Panc1 (cell line): Measurements from ENCODE around the gene FAHD1. TPM values are rescaled to one million over a fixed set of nuclear protein-coding genes. Genes with fewer than 3 reads are reported as not detected.
A peak's percentile ranks its signal among the peaks of the same experiment; 100 is the strongest.

Experiments used
- ATAC-seq: fragments of 200-7000 bp; cut with Tn5 transposase; 2 replicates; pipeline ENCODE4 v1.9.1; 2020; ENCODE audit warnings: mild to moderate bottlenecking, moderate library complexity
- BruUV-seq: library from RNA; stranded (reverse); fragments of 400-500 nt; replicated peaks from 2 replicates; lab custom pipeline; 2021; lab: Mats Ljungman, UMichigan
- CTCF ChIA-PET: fragments of 300-600 bp; sonication (Branson Sonifier 250); formaldehyde crosslinking; loops from one replicate; lab custom pipeline; 2022; ENCODE audit warnings: antibody characterized with exemption; lab: Charles Lee
- POLR2A ChIA-PET: fragments of 300-600 bp; sonication (Branson Sonifier 250); formaldehyde crosslinking; loops from one replicate; lab custom pipeline; 2022; ENCODE audit warnings: antibody characterized with exemption; lab: Charles Lee
- DNase-seq: peaks from one replicate; pipeline ENCODE4 v3.0.0-alpha.2; 2010; ENCODE audit warnings: low read depth, low spot score
- H3K27ac ChIP-seq: 2 replicates; pipeline ENCODE4 v1.5.1; 2011; ENCODE audit warnings: mild to moderate bottlenecking, low read length, inconsistent platforms
- H3K27me3 ChIP-seq: fragments of 200-500 bp; sonication (Bioruptor generic); 2 replicates; pipeline ENCODE4 v1.6.0; 2014; ENCODE audit warnings: low read length, inconsistent platforms; ENCODE audit not compliant: control insufficient read depth, insufficient read depth
- H3K36me3 ChIP-seq: fragments of 200-500 bp; sonication (Bioruptor generic); 2 replicates; pipeline ENCODE4 v1.5.1; 2014; ENCODE audit warnings: inconsistent platforms, mild to moderate bottlenecking, low read length, moderate library complexity; ENCODE audit not compliant: control insufficient read depth, insufficient read depth
- H3K4me1 ChIP-seq: 2 replicates; pipeline ENCODE4 v1.5.1; 2011; ENCODE audit warnings: inconsistent platforms, mild to moderate bottlenecking, low read length, moderate library complexity; ENCODE audit not compliant: control insufficient read depth, insufficient read depth
- H3K4me3 ChIP-seq, 2 experiments: 2 replicates each; pipeline ENCODE4 v1.5.1; 2011 to 2012; ENCODE audit warnings: low read depth in 2 of 2, low read length in 2 of 2, mild to moderate bottlenecking in 2 of 2, inconsistent platforms in 1 of 2, moderate library complexity in 1 of 2
- H3K9me3 ChIP-seq: fragments of 200-500 bp; sonication (Bioruptor generic); 2 replicates; pipeline ENCODE4 v1.5.1; 2014; ENCODE audit warnings: low read depth, mild to moderate bottlenecking, inconsistent platforms, low read length, moderate library complexity; ENCODE audit not compliant: control insufficient read depth, insufficient read depth
- CTCF ChIP-seq: fragments of 450-650 bp; IDR thresholded peaks from 2 replicates; pipeline ENCODE4 v1.5.1; 2017; ENCODE audit warnings: mild to moderate bottlenecking
- POLR2AphosphoS5 ChIP-seq: IDR thresholded peaks from 2 replicates; pipeline ENCODE4 v1.6.1; 2012; ENCODE audit warnings: mild to moderate bottlenecking, low read depth, low read length, moderate library complexity
- REST ChIP-seq, 2 experiments: IDR thresholded peaks; 2 replicates each; pipeline ENCODE4 v1.6.1; 2011 to 2012; ENCODE audit warnings: low read depth in 2 of 2, control low read depth in 1 of 2, low read length in 1 of 2, mild to moderate bottlenecking in 1 of 2, moderate library complexity in 1 of 2; ENCODE audit not compliant: insufficient read depth in 1 of 2
- SIN3A ChIP-seq: IDR thresholded peaks from 2 replicates; pipeline ENCODE4 v1.6.1; 2012; ENCODE audit warnings: low read depth, mild to moderate bottlenecking, low read length, moderate library complexity, borderline replicate concordance; ENCODE audit not compliant: insufficient read depth
- TCF7L2 ChIP-seq: IDR thresholded peaks from 2 replicates; pipeline ENCODE4 v1.6.1; 2011; ENCODE audit warnings: mild to moderate bottlenecking, low read depth, low read length, inconsistent platforms
- in situ Hi-C: cut with HindIII; loops from 2 replicates; pipeline ENCODE4 v1.10.0; 2016; ENCODE audit warnings: low sequenced_read_pairs, low pct_unique_long_range_greater_than_20kb
- intact Hi-C: fragments of 100-400 bp; cut with micrococcal nuclease; formaldehyde crosslinking; loops from one replicate; pipeline ENCODE4 v1.10.0; 2022; ENCODE audit not compliant: unreplicated experiment
- total RNA-seq: library from RNA; stranded (reverse); gene quantifications from one replicate; pipeline ENCODE4 v1.2.1, GENCODE V29; 2021; ENCODE audit not compliant: unreplicated experiment

Gene FAHD1
- total RNA-seq, 1 experiment from 2014 or later, result 34.6 TPM

DNA sequence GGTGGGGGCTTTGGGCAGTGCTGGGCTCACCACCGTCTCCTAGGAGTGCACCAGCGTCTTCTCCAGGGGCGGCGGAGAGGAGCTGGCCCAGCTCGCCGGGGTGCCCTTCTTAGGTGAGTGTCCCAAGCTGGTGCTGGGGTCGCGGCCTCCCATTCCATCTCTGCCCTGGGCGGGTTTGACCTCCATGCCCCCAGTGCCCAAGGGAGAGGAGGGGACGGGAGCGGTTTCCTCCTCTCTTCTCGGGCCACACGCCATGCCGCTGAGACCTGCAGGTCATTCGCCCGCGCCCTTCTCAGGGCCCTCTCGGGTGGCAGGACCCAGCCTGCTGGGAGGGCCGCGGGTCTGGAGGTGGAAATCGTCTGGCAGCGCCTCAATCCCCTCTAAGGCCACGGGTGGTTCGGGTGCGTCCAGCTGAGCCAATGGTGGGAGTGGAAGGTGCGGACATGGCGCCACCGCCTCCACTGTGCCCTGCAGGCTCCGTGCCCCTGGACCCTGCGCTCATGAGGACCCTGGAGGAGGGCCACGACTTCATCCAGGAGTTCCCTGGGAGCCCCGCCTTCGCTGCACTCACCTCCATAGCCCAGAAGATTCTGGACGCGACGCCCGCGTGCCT lies 38.8 kb upstream of the FAHD1 start:
- DNase-seq (no peak), ATAC-seq (no peak)
- Histone ChIP-seq H3K4me1 (0 out of 2 replicates have a peak, but pooled peaks cover under 1% of the 10 kb centered on the region), H3K4me3 (no peak overlapping the region), H3K27ac (no peak overlapping the region), H3K27me3 (no peaks in the 10 kb centered on the region), H3K36me3 (peaks cover 2% of the 10 kb centered on the region; the same call in 1 of the 2 replicates), H3K9me3 (no peaks in the 10 kb centered on the region)
- POLR2A ChIA-PET, result no interaction called here
- TF ChIP-seq SIN3A, result no peak
- no peak for TF ChIP-seq TCF7L2
- TF ChIP-seq CTCF, result no peak
- TF ChIP-seq REST (IDR thresholded peaks at IDR 0.05; ENCODE audit: insufficient read depth in 1 of 2, low read depth in 2 of 2, low read length in 1 of 2), result no peak
- no peak for TF ChIP-seq POLR2AphosphoS5
- in situ Hi-C loops (no loop called here), intact Hi-C loops (no loop called here)
- CTCF ChIA-PET, result interaction anchor here (0.6 kb wide), 1 partner anchor 104 kb away, joined by 7 read pairs; no protein-coding TSS in a partner anchor
- BruUV-seq, result no TSS peak

DNA sequence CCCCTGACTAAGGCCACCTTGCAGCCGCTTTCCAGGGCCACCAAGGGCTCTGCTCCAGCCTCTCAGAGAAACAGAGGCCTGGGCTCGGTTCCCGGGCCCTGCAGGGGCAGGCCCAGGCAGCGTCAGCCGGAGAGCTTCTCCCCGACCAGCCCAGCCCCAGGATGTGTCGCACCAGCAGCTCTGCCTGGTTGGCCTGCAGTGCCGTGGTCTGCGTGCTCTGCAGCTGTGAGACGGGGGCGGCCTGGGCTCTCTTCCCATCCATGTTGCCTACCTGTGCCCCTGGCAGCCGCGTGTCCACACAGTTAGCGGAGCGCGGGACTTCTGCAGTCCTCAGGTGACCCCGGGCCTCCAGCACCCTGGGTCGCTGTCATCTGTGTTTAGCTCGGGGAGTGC lies 38.3 kb upstream of the FAHD1 start:
- CTCF ChIA-PET, result no interaction called here
- no peaks in the 10 kb centered on the region for H3K36me3 ChIP-seq
- in situ Hi-C loops (no loop called here), intact Hi-C loops (no loop called here)
- BruUV-seq, result no TSS peak
- POLR2A ChIA-PET, result no interaction called here
- H3K4me1 ChIP-seq, result 0 out of 2 replicates have a peak, but pooled peaks cover 3% of the 10 kb centered on the region
- H3K4me3 ChIP-seq, result no peak overlapping the region
- 0 out of 2 replicates have a peak, but pooled peaks have one; percentile 11 for ATAC-seq
- H3K27ac ChIP-seq, result no peak overlapping the region
- H3K9me3 ChIP-seq, result no peaks in the 10 kb centered on the region
- no peak for DNase-seq
- TF ChIP-seq REST (IDR thresholded peaks at IDR 0.05; ENCODE audit: insufficient read depth in 1 of 2, low read depth in 2 of 2, low read length in 1 of 2), result no peak
- TF ChIP-seq POLR2AphosphoS5, result no peak
- TF ChIP-seq SIN3A, result no peak
- no peak for TF ChIP-seq TCF7L2
- TF ChIP-seq CTCF, result no peak
- H3K27me3 ChIP-seq, result no peaks in the 10 kb centered on the region
